Lower lobe of right lung (tissue), 2 donors: ENCODE measurements around the gene FKBP10. TPM values are rescaled to one million over a fixed set of nuclear protein-coding genes. Genes with fewer than 3 reads are reported as not detected.

ENCODE experiments used
- ATAC-seq, 2 donors: fragments of 200-7000 bp; cut with Tn5 transposase; one replicate each; pipeline ENCODE4 v1.9.1; 2020 to 2022; ENCODE audit warnings: mild to moderate bottlenecking in 2 of 2, moderate library complexity in 2 of 2
- DNase-seq: peaks from one replicate; pipeline ENCODE4 v3.0.0-alpha.2; 2020
- H3K27ac ChIP-seq: fragments of 200-600 bp; one replicate; pipeline ENCODE4 v1.8.0; 2022
- H3K27me3 ChIP-seq: fragments of 200-600 bp; one replicate; pipeline ENCODE4 v1.8.0; 2022; ENCODE audit warnings: low read depth
- H3K36me3 ChIP-seq: fragments of 200-600 bp; one replicate; pipeline ENCODE4 v1.8.0; 2022; ENCODE audit warnings: mild to moderate bottlenecking
- H3K4me1 ChIP-seq: fragments of 200-600 bp; one replicate; pipeline ENCODE4 v1.8.0; 2022
- H3K4me3 ChIP-seq: fragments of 200-600 bp; one replicate; pipeline ENCODE4 v1.8.0; 2022; ENCODE audit warnings: mild to moderate bottlenecking
- H3K9me3 ChIP-seq: fragments of 200-600 bp; one replicate; pipeline ENCODE4 v1.8.0; 2022
- CTCF ChIP-seq: fragments of 200-600 bp; IDR thresholded peaks from one replicate; pipeline ENCODE4 v1.8.0; 2022; ENCODE audit warnings: antibody characterized with exemption, mild to moderate bottlenecking
- intact Hi-C: fragments of 100-400 bp; cut with DNase I; formaldehyde crosslinking; loops from one replicate; pipeline ENCODE4 v1.11.0; 2022
- total RNA-seq: library from RNA; stranded (reverse); fragmentation: NEBNext Ultra II Directional; extraction: Animal tissue kit (Norgen Biotek cat#: 25700); gene quantifications from one replicate; pipeline ENCODE4 v1.2.1, GENCODE V29; 2021
- donor health status: DM: no; HTN: yes; CAD: no; lungs with severe emphysema.

Gene FKBP10
- total RNA-seq, 1 donor from 2014 or later, result 27.4 TPM

GRCh38 chr17:41813699-41814124 lies 908 bp downstream of the FKBP10 start:
- no peak overlapping the region for H3K27ac ChIP-seq
- no peaks in the 10 kb centered on the region for H3K9me3 ChIP-seq
- H3K36me3 ChIP-seq, result no peaks in the 10 kb centered on the region
- no peak for TF ChIP-seq CTCF
- H3K4me1 ChIP-seq, result peaks cover 27% of the 10 kb centered on the region
- intact Hi-C loops, result no loop called here
- ATAC-seq, result no peak
- no peaks in the 10 kb centered on the region for H3K27me3 ChIP-seq
- DNase-seq, result no peak
- peak overlapping the region; percentile 84 for H3K4me3 ChIP-seq

GRCh38 chr17:41814195-41814594 lies 1.4 kb downstream of the FKBP10 start:
- intact Hi-C loops, result no loop called here
- no peaks in the 10 kb centered on the region for H3K9me3 ChIP-seq
- DNase-seq (no peak), ATAC-seq (no peak)
- no peak overlapping the region for H3K4me3 ChIP-seq
- H3K27ac ChIP-seq, result no peak overlapping the region
- no peak for TF ChIP-seq CTCF
- peaks cover 27% of the 10 kb centered on the region for H3K4me1 ChIP-seq
- H3K27me3 ChIP-seq, result no peaks in the 10 kb centered on the region
- no peaks in the 10 kb centered on the region for H3K36me3 ChIP-seq

GRCh38 chr17:41816637-41817320 lies 4.0 kb downstream of the FKBP10 start:
- H3K36me3 ChIP-seq, result no peaks in the 10 kb centered on the region
- H3K4me3 ChIP-seq, result no peak overlapping the region
- intact Hi-C loops, result no loop called here
- no peak for ATAC-seq
- no peak overlapping the region for H3K27ac ChIP-seq
- no peak for DNase-seq
- no peaks in the 10 kb centered on the region for H3K27me3 ChIP-seq
- H3K9me3 ChIP-seq, result no peaks in the 10 kb centered on the region
- TF ChIP-seq CTCF, result no peak
- H3K4me1 ChIP-seq, result peaks cover 7% of the 10 kb centered on the region

GRCh38 chr17:41818024-41818423 lies 5.2 kb downstream of the FKBP10 start:
- DNase-seq, result no peak
- Histone ChIP-seq H3K27ac (no peak overlapping the region), H3K27me3 (no peaks in the 10 kb centered on the region), H3K36me3 (no peaks in the 10 kb centered on the region), H3K4me1 (no peaks in the 10 kb centered on the region), H3K4me3 (no peak overlapping the region), H3K9me3 (no peaks in the 10 kb centered on the region)
- no peak for TF ChIP-seq CTCF
- no peak for ATAC-seq
- intact Hi-C loops, result no loop called here

GRCh38 chr17:41821776-41822175 lies 9.0 kb downstream of the FKBP10 start:
- Histone ChIP-seq H3K27me3 (no peaks in the 10 kb centered on the region), H3K27ac (no peak overlapping the region), H3K4me1 (no peaks in the 10 kb centered on the region), H3K36me3 (peaks cover 22% of the 10 kb centered on the region), H3K4me3 (no peak overlapping the region), H3K9me3 (no peaks in the 10 kb centered on the region)
- DNase-seq (no peak), ATAC-seq (no peak)
- TF ChIP-seq CTCF, result no peak
- intact Hi-C loops, result no loop called here
